ENCODE measurements around the gene PABPC1L.

The PABPC1L gene

GRCh38 chr20:44966030-44966961 is 56.4 kb downstream of the PABPC1L start, which contains the start of gene STK4:
Gene STK4, plus strand, starts transcription at chr20:44966512. Its CDS starts 57 bp downstream, at chr20:44966569.
- TF ChIP-seq CTCF (IDR thresholded peaks at IDR 0.05; ENCODE audit: borderline replicate concordance, insufficient read depth, low read depth, low read length): peak; percentile 65; the same call in 1 of the 2 replicates
- peak within 1 kb of the TSS; percentile 86 for H3K4me3 ChIP-seq (ENCODE audit: low read depth, low read length)

- H3K4me3 ChIP-seq (ENCODE audit: low read depth, low read length): peak overlapping the region; percentile 86
- no peak for TF ChIP-seq CTCF (IDR thresholded peaks at IDR 0.05; ENCODE audit: borderline replicate concordance, insufficient read depth, low read depth, low read length)
Measured at GRCh38 chr20:44967207-44967807, 57.4 kb downstream of the PABPC1L start.

- no peak for TF ChIP-seq CTCF (IDR thresholded peaks at IDR 0.05; ENCODE audit: borderline replicate concordance, insufficient read depth, low read depth, low read length)
- H3K4me3 ChIP-seq (ENCODE audit: low read depth, low read length): no peak overlapping the region
Measured at GRCh38 chr20:44969300-44969894, 59.5 kb downstream of the PABPC1L start.

- no peak overlapping the region for H3K4me3 ChIP-seq (ENCODE audit: low read depth, low read length)
- no peak for TF ChIP-seq CTCF (IDR thresholded peaks at IDR 0.05; ENCODE audit: borderline replicate concordance, insufficient read depth, low read depth, low read length)
Measured at GRCh38 chr20:44970243-44970757, 60.4 kb downstream of the PABPC1L start.

GRCh38 chr20:44973053-44973452 is 63.2 kb downstream of the PABPC1L start:
- no peak overlapping the region for H3K4me3 ChIP-seq (ENCODE audit: low read depth, low read length)
- no peak for TF ChIP-seq CTCF (IDR thresholded peaks at IDR 0.05; ENCODE audit: borderline replicate concordance, insufficient read depth, low read depth, low read length)

GRCh38 chr20:44976698-44977097 is 66.8 kb downstream of the PABPC1L start:
- no peak overlapping the region for H3K4me3 ChIP-seq (ENCODE audit: low read depth, low read length)
- TF ChIP-seq CTCF (IDR thresholded peaks at IDR 0.05; ENCODE audit: borderline replicate concordance, insufficient read depth, low read depth, low read length): no peak
